Neuronal stem cell (in vitro differentiated cells): Measurements from ENCODE around the gene TASP1.

Experiments
- DNase-seq: peaks from one replicate; pipeline ENCODE4 v3.0.0-alpha.2; 2013; ENCODE audit warnings: low spot score
- H2AFZ ChIP-seq: one replicate; pipeline ENCODE4 v1.6.1; 2013; ENCODE audit warnings: mild to moderate bottlenecking, low read length, inconsistent platforms
- H2AK5ac ChIP-seq: 2 replicates; pipeline ENCODE4 v1.6.1; 2013; ENCODE audit warnings: low read depth, mild to moderate bottlenecking, inconsistent platforms, low read length, moderate library complexity, mixed read lengths
- H2BK120ac ChIP-seq: 2 replicates; pipeline ENCODE4 v1.6.1; 2013; ENCODE audit warnings: low read depth, mild to moderate bottlenecking, inconsistent platforms, low read length, moderate library complexity, mixed read lengths
- H2BK12ac ChIP-seq: one replicate; pipeline ENCODE4 v1.6.1; 2013; ENCODE audit warnings: low read length, inconsistent platforms
- H2BK15ac ChIP-seq: 2 replicates; pipeline ENCODE4 v1.6.1; 2013; ENCODE audit warnings: mild to moderate bottlenecking, low read length, inconsistent platforms, mixed read lengths
- H2BK5ac ChIP-seq: one replicate; pipeline ENCODE4 v1.6.1; 2013; ENCODE audit warnings: inconsistent platforms, mild to moderate bottlenecking, low read length, moderate library complexity
- H3K14ac ChIP-seq: one replicate; pipeline ENCODE4 v1.6.1; 2013; ENCODE audit warnings: low read length, inconsistent platforms
- H3K18ac ChIP-seq: 2 replicates; pipeline ENCODE4 v1.6.1; 2013; ENCODE audit warnings: low read length, inconsistent platforms
- H3K23ac ChIP-seq: 2 replicates; pipeline ENCODE4 v1.6.1; 2013; ENCODE audit warnings: low read depth, mild to moderate bottlenecking, mixed read lengths, low read length, inconsistent platforms; ENCODE audit not compliant: poor library complexity
- H3K27ac ChIP-seq: replicated peaks from 3 replicates; pipeline ENCODE4 v1.5.1; 2013; ENCODE audit warnings: low read length, inconsistent platforms
- H3K27me3 ChIP-seq, 3 experiments: 2 replicates each; pipeline ENCODE4 v1.6.1; 2013; ENCODE audit warnings: low read length in 3 of 3, mild to moderate bottlenecking in 2 of 3, inconsistent platforms in 1 of 3, low read depth in 1 of 3, mixed read lengths in 1 of 3, moderate library complexity in 1 of 3; ENCODE audit not compliant: control insufficient read depth in 3 of 3, insufficient read depth in 3 of 3
- H3K36me3 ChIP-seq, 2 donors: replicated peaks in 1 of 2; 2 replicates each; pipeline ENCODE4 v1.6.1; 2013; ENCODE audit warnings: low read length in 2 of 2; ENCODE audit not compliant: control insufficient read depth in 2 of 2, insufficient read depth in 2 of 2
- H3K4ac ChIP-seq: 2 replicates; pipeline ENCODE4 v1.6.1; 2013; ENCODE audit warnings: inconsistent platforms, mild to moderate bottlenecking, low read length, moderate library complexity
- H3K4me1 ChIP-seq, 2 donors: 1 replicate in 1 of 2; 2 replicates in 1 of 2; pipeline ENCODE4 v1.6.1; 2013; ENCODE audit warnings: low read length in 2 of 2, low read depth in 1 of 2; ENCODE audit not compliant: control insufficient read depth in 2 of 2, insufficient read depth in 1 of 2
- H3K4me2 ChIP-seq: one replicate; pipeline ENCODE4 v1.6.1; 2013; ENCODE audit warnings: mild to moderate bottlenecking, low read length, inconsistent platforms; ENCODE audit not compliant: insufficient read depth, poor library complexity, severe bottlenecking
- H3K4me3 ChIP-seq, 2 donors: 2 replicates each; pipeline ENCODE4 v1.5.1; 2013; ENCODE audit warnings: low read length in 2 of 2, mild to moderate bottlenecking in 2 of 2, inconsistent platforms in 1 of 2, moderate library complexity in 1 of 2
- H3K79me1 ChIP-seq: one replicate; pipeline ENCODE4 v1.6.1; 2013; ENCODE audit warnings: low read depth, mild to moderate bottlenecking, inconsistent platforms, low read length, moderate library complexity
- H3K9ac ChIP-seq: one replicate; pipeline ENCODE4 v1.6.1; 2013; ENCODE audit warnings: mild to moderate bottlenecking, low read depth, low read length, inconsistent platforms; ENCODE audit not compliant: poor library complexity
- H3K9me3 ChIP-seq, 2 donors: replicated peaks in 1 of 2; 2 replicates each; pipeline versions ENCODE3 to v1.6.1; 2013; ENCODE audit warnings: low read length in 2 of 2, mild to moderate bottlenecking in 2 of 2, inconsistent platforms in 1 of 2, low read depth in 1 of 2, mixed read lengths in 1 of 2, moderate library complexity in 1 of 2; ENCODE audit not compliant: control insufficient read depth in 2 of 2, insufficient read depth in 1 of 2
- H4K8ac ChIP-seq: one replicate; pipeline ENCODE4 v1.6.1; 2013; ENCODE audit warnings: low read depth, mild to moderate bottlenecking, inconsistent platforms, low read length, moderate library complexity
- H4K91ac ChIP-seq: one replicate; pipeline ENCODE4 v1.6.1; 2013; ENCODE audit warnings: low read length, low read depth, mild to moderate bottlenecking, inconsistent platforms; ENCODE audit not compliant: poor library complexity
- WGBS, 2 donors: extraction: QIAGEN DNeasy Blood & Tissue Kit; methylation state at CpG; one replicate each; pipeline ENCODE4 v1.1.7; 2013; ENCODE audit warnings: missing lambda C conversion rate in 2 of 2, mixed read lengths in 1 of 2; ENCODE audit not compliant: insufficient read length in 2 of 2, insufficient replicate concordance in 1 of 2; ENCODE audit errors: extremely low coverage in 2 of 2; 5-methylcytosine and 5-hydroxymethylcytosine counted together

TASP1 gene

GRCh38 chr20:13403453-13403852 is 235.3 kb downstream of the TASP1 start:
- Histone ChIP-seq H2BK120ac (no peak overlapping the region), H2AFZ (no peak overlapping the region), H2BK5ac (no peak overlapping the region), H3K18ac (no peak overlapping the region), H3K23ac (no peak overlapping the region), H3K4me1 (no peaks in the 10 kb centered on the region), H3K79me1 (no peaks in the 10 kb centered on the region), H3K9ac (no peak overlapping the region), H4K8ac (no peak overlapping the region), H3K9me3 (no peaks in the 10 kb centered on the region), H3K4ac (no peak overlapping the region), H2BK12ac (no peak overlapping the region), H3K27me3 (no peaks in the 10 kb centered on the region), H3K4me2 (no peak overlapping the region), H3K36me3 (no peaks in the 10 kb centered on the region), H3K14ac (no peak overlapping the region), H2AK5ac (no peak overlapping the region), H2BK15ac (no peak overlapping the region), H3K27ac (no peak overlapping the region), H4K91ac (no peak overlapping the region), H3K4me3 (no peak overlapping the region)
- WGBS, 2 donors: no CpG with 5 or more reads among the region's 2 CpGs
- no peak for DNase-seq

- Histone ChIP-seq H3K18ac (no peak overlapping the region), H3K4me2 (no peak overlapping the region), H3K9me3 (no peaks in the 10 kb centered on the region), H3K9ac (no peak overlapping the region), H2BK120ac (no peak overlapping the region), H4K8ac (no peak overlapping the region), H3K4me3 (no peak overlapping the region), H2BK5ac (no peak overlapping the region), H2AFZ (no peak overlapping the region), H4K91ac (no peak overlapping the region), H3K14ac (no peak overlapping the region), H3K23ac (no peak overlapping the region), H3K27me3 (no peaks in the 10 kb centered on the region), H3K4ac (no peak overlapping the region), H3K36me3 (no peaks in the 10 kb centered on the region), H2BK12ac (no peak overlapping the region), H2AK5ac (no peak overlapping the region), H3K4me1 (no peaks in the 10 kb centered on the region), H2BK15ac (no peak overlapping the region), H3K79me1 (no peaks in the 10 kb centered on the region), H3K27ac (no peak overlapping the region)
- DNase-seq: no peak
- no CpG with 5 or more reads among the region's 2 CpGs for WGBS, 2 donors
Measured at GRCh38 chr20:13402986-13403385, 235.7 kb downstream of the TASP1 start.

DNA sequence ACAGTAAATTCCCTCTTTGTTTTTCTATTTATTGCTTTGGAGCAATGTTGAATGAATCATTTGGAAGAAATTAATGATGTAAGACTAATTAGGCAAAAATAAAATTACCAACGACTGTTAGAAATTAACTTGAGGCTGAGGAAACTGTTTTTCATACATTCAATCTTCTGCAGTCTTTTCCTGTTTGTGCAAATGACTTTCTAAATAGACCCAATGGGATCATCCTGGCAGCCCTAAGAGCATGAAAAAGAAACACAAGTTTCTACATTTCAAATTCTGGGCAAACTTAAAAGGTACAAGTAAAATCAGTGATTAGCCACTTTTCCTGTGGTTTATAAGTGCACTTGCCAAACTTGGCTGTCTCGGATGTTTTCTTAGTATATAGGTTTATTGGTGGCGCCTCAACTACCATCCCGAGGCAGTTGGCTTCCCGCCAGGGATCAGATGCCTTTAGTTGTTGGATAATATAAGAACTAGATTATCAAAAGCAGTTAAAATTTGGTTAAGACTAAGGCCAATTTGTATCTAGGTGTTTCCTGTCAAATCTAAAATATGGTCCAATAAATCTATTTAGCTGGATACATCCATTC is 236.5 kb downstream of the TASP1 start:
- Histone ChIP-seq H2BK120ac (no peak overlapping the region), H3K4me1 (no peaks in the 10 kb centered on the region), H3K27ac (no peak overlapping the region), H3K14ac (no peak overlapping the region), H3K79me1 (no peaks in the 10 kb centered on the region), H3K4me2 (no peak overlapping the region), H3K36me3 (no peaks in the 10 kb centered on the region), H3K27me3 (no peaks in the 10 kb centered on the region), H2AK5ac (no peak overlapping the region), H2BK5ac (no peak overlapping the region), H2BK15ac (no peak overlapping the region), H4K91ac (no peak overlapping the region), H3K4me3 (no peak overlapping the region), H3K9me3 (no peaks in the 10 kb centered on the region), H3K23ac (no peak overlapping the region), H2BK12ac (no peak overlapping the region), H4K8ac (no peak overlapping the region), H3K4ac (no peak overlapping the region), H2AFZ (no peak overlapping the region), H3K18ac (no peak overlapping the region), H3K9ac (no peak overlapping the region)
- WGBS, 2 donors: no CpG with 5 or more reads among the region's 5 CpGs
- no peak for DNase-seq

- Histone ChIP-seq H3K27ac (no peak overlapping the region), H2AFZ (no peak overlapping the region), H3K9ac (no peak overlapping the region), H3K4me1 (no peaks in the 10 kb centered on the region), H3K79me1 (no peaks in the 10 kb centered on the region), H2BK5ac (no peak overlapping the region), H3K4ac (no peak overlapping the region), H3K4me3 (no peak overlapping the region), H3K23ac (no peak overlapping the region), H4K8ac (no peak overlapping the region), H4K91ac (no peak overlapping the region), H2AK5ac (no peak overlapping the region), H3K9me3 (no peaks in the 10 kb centered on the region), H3K14ac (no peak overlapping the region), H3K27me3 (no peaks in the 10 kb centered on the region), H2BK15ac (no peak overlapping the region), H3K36me3 (no peaks in the 10 kb centered on the region), H2BK12ac (no peak overlapping the region), H2BK120ac (no peak overlapping the region), H3K18ac (no peak overlapping the region), H3K4me2 (no peak overlapping the region)
- DNase-seq: no peak
- WGBS, 2 donors: no CpG with 5 or more reads among the region's 1 CpG
Measured at GRCh38 chr20:13401596-13401995, 237.1 kb downstream of the TASP1 start.
